EL (cell line): ENCODE results near the gene AP4S1.
"Not testable (repeated sequence)": the region's sequence is repeated elsewhere in the genome, so short reads cannot be mapped to it uniquely, and the experiment has no call there.

Experiments used
- DNase-seq: peaks from one replicate; pipeline ENCODE4 v3.0.0-alpha.2; 2016

AP4S1 gene

DNA sequence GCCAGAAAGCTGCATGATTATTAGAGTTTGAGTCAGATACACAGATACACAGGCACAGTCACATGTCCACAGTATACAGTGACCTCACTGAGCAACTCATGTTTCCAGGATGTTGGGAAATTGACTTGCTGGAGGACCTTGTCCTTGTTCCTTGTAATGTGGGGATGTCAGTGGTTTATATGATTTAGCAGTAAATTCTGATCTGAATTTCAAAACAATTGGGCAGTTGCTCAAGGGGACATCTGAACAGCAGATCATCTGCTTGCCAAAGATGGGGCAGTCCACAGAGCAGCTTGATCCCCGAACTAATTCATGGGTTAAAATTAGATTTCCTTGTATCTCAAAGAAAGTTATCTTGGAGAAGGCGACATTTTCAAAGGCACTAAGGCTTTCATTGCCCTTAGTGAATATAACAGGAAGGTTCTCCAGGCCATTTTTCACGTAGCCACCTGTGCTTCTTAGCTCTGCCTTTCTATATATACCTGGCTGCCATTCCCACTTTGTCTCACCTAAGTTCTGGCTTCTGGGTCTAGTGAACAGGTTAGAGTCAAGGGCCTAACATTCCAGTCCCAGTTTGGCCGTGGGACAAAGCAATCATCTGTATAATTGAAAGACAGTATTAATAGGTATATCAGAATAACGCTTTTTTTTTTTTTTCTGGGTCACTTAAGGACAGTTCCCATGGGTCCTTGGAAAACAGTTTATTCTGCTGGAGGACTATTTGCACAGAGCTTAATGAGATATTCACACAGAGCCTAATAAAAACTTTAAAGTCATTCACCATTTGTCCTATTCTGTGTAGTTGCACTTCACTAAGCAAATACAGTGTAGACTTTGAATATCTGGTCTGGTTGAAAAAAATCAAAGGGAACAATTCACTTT, 65.7 kb downstream of the AP4S1 start:
- DNase-seq, result peak; percentile 84

DNA sequence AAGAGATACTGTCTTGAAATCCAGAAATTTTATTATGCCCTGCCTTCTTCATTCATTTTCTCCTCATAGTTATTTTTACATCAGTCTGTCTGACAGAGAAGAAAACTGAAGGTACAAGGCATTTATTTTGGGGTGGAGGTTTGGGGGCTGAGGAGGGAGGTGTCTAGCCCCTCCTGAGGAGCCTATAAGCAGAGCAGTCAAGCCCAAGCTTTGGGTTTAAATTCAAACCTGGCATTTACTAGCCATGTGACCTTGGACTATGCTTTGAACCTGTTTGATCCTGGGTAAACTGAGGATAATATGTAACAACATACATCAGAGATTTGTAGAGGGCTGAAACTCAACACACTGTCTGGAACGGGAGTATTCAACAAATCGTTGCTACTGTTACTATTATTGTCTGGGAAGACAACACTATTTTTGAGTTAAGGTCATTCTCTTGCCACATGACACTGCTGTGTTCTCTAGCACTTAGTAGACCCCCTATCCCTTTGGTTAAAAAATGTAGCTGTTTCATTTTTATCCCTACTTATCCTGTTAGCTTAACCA, 66.8 kb downstream of the AP4S1 start:
- DNase-seq, result no peak

DNA sequence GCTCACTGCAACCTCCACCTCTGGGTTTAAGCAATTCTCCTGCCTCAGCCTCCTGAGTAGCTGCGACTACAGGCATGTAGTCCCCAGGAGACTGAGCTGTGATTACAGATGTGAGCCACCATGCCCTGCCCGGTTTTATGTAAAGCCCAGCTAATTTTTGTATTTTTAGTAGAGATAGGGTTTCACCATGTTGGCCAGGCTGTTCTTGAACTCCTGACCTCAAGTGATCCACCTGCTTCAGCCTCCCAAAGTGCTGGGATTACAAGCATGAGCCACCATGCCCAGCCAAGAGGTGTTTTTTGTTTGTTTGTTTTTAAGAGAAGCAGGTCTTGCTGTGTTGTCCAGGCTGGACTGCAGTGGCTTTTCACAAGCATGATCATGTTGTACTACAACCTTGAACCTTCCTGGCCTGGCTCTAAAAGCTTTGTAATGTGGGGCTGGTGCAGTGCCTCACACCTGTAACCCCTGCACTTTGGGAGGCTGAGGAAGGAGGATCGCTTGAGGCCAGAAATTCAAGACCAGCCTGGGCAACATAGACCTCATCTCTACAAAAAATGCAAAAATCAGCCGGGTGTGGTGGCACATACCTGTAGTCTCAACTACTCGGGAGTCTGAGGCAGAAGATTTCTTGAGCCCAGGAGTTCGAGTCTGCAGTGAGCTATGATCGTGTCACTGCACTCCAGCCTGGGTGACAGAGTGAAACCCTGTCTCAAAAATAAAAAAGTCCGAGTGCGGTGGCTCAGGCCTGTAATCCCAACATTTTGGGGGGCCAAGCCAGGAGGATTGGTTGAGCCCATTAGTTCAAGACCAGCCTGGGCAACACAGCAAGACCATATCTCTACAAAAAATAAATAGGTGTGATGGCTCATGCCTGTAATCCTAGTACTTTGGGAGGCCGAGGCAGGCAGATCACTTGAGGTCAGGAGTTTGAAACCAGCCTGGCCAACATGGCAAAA, 68.7 kb downstream of the AP4S1 start:
- DNase-seq, result not testable (repeated sequence)

DNA sequence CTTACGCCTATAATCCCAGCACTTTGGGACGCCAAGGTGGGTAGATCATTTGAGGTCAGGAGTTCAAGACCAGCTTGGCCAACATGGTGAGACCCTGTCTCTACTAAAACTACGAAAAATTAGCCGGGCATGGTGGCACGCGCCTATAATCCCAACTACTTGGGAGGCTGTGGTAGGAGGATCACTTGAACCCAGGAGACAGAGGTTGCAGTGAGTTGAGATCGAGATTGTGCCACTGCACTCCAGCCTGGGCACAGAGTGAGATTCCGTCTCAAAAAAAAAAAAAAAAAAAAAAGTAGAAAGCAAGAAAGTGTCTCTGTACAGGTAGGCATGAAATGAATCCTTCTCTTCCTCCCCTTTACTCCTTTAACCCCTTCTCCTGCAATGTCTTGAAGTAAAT, 70.4 kb downstream of the AP4S1 start:
- DNase-seq, result not testable (repeated sequence)

DNA sequence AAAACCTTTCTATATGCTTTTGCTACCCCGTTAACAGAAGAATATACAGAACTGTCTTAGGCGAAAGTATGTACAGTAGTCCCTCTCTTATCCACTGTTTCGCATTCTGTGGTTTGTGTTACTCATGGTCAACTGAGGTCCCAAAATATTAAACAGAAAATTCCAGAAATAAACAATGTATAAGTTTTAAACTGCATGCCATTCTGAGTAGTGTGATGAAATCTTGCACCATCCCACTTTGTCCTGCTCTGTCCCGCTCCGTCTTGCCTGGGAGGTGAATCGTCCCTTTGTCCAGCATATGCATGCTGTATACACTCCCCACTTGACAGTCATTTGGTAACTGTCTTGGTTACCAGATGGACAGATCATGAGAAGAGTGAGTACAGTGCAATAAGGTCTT, 70.8 kb downstream of the AP4S1 start:
- peak; percentile 33 for DNase-seq

DNA sequence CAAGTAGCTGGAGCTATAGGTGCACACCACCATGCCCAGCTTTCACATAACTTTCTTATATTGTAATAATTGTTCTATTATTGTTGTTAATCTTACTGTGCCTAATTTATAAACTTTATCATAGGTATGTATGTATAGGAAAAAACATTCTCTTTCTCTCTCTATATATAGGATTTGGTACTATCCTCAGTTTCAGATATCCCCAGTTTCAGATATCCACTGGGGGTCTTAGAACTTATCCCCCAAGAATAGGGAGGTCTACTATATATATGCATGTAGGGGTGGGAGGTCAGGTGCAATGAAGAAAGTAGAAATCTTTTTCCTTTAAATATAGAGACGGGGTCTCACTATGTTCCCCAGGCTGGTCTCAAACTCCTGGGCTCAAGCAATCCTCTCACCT, 71.6 kb downstream of the AP4S1 start:
- no peak for DNase-seq

DNA sequence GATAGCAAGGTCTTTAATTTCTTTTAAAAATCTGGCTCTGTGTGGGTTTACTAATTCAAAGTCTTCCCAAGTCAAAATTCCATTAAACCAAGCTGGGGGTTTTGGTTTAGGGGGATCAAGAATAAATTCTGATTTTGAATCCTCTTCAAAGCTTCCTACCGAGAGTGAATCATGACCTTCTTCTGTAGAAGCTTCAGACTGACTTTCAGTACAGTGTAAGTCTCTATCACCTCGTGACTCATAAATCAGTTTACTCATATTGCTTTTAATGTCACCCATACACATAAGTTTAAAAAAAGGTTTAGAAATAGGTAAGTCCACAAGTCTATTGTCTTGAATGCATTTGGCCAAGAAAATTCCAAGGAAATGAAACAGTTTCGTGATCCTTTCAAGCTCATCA, 81.3 kb downstream of the AP4S1 start:
- DNase-seq, result peak; percentile 18

DNA sequence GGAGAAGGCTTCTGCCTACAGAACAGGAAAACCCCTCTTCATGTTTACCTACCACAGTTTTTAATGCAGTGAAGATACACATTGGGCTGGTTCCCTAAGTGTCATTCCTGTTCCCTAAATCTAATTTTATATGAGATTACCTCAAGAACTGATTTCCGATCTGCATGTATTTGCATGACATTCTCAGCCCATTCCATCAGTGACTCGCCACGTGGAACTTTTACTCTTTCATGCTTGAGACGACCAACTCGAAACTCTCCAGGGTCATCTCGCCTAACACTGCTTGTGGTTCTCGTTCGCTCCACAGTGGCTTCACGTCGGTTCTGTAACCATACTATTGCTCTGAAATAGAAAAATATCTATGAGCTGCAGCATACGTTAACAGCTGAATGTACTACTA, 83.8 kb downstream of the AP4S1 start:
- DNase-seq, result no peak

DNA sequence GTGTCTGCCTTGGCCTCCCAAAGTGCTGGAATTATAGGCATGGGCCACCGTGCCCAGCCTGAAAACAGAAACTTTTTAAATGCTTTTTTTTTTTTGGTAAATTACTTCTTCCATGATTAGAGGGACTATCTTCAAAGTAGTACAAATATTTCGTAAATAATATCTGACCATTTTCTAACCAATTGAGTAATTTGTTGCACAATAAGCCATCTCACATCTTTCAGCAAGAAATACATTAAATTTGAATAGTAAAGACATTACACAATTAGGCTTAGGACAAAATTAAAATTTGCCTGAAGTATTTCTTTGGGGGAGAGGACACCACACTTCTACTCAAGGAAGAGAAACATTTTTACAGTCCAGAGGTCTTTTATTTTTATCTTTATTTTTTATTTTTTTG, 85.4 kb downstream of the AP4S1 start:
- DNase-seq, result no peak

DNA sequence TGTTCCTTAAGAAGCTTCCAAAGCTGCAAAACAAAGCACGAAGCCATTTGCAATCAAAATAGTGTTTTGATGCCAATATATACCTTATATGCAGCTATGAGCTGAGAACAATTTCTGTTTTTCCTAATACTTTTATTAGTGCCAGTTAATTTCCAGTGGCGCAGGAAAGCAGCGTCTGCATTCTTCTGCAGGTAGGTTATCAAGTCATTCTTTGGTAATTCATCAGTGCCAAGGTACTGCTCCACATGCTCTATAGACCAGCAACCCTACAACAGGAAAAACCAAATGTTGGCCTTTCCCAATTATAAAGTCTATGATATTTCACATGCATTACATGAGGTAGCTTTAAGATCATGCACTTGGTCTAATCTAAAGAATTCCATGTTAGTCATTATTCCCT, 88.3 kb downstream of the AP4S1 start:
- no peak for DNase-seq

DNA sequence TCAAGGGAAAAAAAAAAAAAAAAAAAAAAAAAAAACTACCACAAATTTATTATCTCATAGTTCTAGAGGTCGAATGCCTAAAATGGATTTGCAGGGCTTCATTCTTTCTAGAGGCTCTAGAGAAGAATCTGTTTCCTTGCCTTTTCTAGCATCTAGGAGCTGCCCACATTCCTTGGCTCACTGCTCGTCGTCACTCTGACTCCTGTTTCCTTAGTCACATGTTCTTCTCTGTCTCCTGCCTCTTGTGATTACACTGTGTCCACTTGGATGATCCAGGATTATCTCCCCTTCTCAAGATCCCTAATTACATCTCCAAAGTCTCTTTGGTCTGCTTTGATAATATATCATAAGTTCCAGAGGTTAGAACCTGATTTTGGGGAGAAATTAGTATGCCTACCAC, 93.4 kb downstream of the AP4S1 start:
- DNase-seq, result peak; percentile 13

DNA sequence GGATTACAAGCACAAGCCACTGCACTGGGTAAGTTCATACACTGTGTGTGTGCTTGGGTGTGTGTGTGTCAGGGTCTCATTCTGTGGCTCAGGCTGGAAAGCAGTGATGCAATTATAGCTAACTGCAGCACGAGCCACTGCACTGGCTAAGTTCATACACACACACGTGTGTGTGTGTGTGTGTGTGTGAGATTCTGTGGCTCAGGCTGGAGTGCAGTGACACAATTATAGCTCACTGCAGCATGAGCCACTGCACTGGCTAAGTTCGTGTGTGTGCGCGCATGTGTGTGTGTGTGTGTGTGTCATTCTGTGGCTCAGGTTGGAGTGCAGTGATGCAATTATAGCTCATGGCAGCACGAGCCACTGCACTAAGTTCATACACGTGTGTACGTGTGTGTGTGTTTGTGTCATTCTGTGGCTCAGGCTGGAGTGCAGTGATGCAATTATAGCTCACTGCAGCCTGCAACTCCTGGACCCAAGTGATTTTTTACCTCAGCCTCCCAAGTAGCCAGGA, 96.7 kb downstream of the AP4S1 start:
- DNase-seq, result no peak

DNA sequence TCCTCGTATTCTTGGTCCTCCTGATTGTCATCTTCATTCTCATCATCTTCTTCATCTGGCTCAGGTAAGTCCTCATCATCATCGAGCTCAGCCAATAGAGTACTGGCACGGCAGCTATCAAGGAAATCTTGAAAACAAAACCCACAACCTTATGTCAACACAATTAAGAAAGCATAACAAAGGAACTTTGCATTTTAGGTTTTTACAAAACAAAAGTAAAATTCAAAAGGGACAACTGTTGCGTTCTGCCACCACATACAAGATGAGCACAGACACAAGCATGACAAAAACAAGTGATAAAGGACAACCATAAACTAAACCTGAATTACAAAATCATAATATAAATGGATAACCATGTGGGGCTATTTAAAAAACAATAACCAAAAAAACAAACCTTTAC, 97.5 kb downstream of the AP4S1 start:
- DNase-seq, result no peak

DNA sequence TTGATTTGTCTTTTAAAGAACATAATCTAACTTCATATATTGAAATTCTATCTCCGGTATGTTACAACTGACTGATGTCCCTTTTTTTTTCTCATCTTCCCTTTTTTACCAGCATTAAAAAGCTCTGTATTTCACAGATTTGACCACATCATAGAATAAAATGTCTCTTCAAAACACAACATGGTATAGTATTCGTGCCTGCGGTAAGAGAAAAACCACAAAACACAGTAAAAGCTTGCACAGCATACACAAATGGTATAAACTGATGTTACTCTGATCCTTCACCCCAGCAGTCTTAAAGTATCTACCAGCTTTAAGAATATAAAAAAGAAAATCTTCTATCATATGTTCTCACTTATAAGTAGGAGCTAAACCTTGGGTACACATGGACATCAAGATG, 98.7 kb downstream of the AP4S1 start:
- no peak for DNase-seq

DNA sequence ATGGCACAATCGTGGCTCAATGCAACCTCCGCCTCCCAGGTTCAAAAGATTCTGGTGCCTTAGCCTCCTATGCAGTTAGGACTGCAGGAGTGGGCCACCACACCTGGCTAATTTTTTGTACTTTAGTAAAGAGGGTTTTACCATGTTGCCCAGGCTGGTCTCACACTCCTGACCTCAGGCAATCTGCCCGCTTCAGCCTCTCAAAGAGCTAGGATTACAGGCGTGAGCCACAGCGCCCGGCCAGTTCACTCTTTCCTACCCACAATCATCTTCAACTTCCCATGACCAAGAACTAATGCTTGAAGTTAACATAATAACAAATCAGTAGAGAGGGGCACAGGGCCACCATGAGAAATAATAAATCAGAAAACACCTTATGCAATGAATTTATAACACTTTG, 99.8 kb downstream of the AP4S1 start:
- DNase-seq, result no peak

DNA sequence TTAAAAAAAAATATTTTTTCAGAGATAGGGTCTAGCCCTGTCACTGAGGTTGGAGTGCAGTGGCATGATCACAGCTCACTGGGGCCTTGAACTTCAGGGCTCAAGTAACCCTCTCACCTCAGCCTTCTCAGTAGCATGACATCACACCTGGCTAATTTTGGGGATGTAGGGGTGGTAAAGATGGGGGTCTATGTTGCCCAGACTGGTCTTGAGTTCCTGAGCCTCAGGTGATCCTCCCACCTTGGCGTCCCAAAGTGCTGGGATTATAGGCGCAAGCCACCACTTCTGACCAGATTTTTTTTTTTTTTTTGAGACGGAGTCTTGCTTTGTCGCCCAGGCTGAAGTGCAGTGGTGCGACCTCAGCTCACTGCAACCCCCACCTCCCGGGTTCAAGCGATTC, 101.2 kb downstream of the AP4S1 start:
- no peak for DNase-seq

DNA sequence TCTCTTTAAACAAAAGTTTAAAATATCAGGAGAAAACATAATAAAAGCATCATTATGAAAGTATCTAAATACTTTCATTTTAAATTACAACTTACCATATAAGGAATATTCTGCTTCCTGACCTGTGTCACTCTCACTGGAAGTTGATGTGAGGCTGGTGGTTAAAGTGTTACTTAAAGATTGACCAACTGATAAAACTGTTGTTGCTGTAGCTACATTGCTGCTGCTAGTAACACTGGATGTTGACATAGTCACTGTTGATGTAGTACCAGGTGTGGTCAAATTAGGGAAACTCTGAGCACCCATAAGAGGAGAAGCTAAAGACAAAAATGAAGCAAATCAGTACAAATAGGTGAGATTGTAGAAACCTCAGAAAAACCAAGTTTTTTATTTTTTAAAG, 102.2 kb downstream of the AP4S1 start:
- no peak for DNase-seq

DNA sequence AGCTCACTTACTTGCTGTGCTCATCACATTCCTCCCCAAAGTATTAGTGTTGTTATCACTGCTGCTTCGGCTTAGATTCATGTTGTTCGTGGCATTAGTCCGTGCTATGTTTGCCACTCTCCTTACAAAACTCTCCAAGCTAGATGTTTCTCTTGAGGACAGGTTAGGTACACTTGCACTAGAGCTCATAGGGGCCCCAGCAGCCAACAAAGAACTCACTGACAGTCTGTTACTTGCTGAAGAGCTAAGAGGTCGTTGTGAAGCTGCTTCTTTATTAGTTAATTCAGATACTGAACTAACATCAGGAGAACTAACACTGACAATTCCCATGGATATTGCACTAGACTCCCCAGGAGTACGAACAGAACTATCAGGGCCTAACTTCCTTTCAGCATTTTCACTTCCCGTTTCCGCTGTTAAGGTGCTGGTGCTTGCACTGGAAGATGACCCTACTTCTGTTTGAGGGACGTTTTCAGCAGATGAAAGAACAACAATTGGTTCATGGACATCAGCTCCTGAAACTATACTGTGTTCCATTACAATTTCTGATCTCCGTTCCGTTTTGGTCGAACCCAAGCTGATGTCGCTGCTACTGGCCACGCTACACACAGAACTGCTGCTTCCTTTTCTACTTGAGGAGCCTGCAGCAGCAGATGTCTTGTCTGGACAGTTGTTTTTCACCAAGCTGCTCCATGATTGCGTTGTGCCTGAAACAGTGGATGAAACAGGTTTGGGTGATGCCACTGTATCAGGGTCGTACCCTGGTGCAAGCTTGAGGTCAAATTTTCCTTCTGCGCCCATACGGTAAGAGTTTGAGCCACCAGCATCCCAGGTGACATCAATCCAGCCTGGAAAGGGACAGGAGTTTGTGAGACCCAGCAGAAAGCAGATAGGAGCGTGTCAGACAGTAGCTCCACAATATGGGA, 103.4 kb downstream of the AP4S1 start:
- DNase-seq, result no peak

DNA sequence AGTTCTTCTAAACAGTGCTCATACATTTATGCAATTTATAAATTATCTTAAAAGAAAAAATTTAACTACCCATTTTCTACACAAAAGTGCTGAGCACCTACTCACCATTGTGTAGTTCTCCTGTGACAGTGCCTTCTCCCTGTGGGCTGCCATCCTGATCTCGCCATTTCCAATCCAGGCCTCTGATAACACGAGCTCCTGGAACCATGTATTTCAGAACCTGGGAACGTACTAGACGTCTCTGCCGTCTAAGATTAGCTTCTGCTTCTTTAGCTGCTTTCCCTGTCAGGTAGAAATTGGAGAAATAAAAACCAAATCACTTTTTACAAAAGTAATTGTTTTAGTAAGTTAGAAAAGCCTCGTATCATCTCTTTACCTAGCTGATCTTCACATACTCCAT, 107.7 kb downstream of the AP4S1 start:
- no peak for DNase-seq

DNA sequence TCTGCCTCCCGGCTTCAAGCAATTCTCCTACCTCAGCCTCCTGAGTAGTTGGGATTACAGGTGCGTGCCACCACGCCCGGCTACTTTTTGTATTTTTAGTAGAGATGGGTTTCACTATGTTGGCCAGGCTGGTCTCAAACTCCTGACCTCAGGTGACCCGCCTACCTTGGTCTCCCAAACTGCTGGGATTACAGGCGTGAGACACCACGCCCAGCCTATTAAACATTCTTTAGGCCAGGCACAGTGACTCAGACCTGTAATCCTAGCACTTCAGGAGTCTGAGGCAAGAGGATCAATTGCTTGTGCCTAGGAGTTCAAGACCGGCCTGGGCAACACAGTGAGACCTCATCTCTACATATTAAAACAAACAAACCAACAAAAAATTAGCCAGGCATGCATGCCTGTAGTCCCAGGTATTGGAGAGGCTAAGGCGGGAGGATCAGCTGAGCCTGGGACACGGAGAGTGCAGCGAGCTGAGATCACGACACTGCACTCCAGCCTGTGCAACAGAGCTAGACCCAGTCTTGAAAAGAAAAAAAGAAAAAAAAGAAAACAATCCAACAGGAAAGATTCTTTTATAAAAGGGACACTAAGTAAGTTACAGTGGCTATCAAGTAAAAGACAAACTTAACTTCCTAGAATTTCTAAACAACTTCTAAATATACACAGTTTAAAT, 111.9 kb downstream of the AP4S1 start:
- no peak for DNase-seq

DNA sequence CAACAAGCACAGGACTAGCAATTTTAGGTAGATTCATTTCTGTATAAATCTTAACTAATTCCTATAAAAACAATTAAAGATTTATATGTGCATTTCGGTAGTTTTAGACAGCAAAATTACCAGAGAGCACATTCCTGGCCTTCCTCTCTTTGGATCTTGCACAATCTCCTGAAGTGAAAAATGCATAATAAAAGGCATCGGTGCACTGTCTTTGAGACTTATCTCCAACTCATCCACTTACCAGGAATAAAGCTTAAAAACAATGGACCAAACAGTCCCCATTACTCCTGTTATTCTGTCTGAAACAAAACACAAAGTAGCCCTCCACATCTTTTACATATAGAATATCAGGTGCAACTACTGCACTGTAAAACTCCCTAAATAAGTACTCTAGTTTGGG, 112.9 kb downstream of the AP4S1 start:
- DNase-seq, result no peak
